ENCODE results near the gene KLHL33.
"Not testable (repeated sequence)": the region's sequence is repeated elsewhere in the genome, so short reads cannot be mapped to it uniquely, and the experiment has no call there.

KLHL33 gene

GRCh38 chr14:20458031-20458789 lies 22.2 kb upstream of the KLHL33 start:
- no peak for DNase-seq (ENCODE audit: low read depth)
- TF ChIP-seq CTCF (IDR thresholded peaks at IDR 0.05; ENCODE audit: control insufficient read depth, extremely low read depth, insufficient read depth), result no peak
- no peak overlapping the region for H3K4me3 ChIP-seq (ENCODE audit: low read depth, low read length)

- no peak overlapping the region for H3K4me3 ChIP-seq (ENCODE audit: low read depth, low read length)
- no peak for DNase-seq (ENCODE audit: low read depth)
- TF ChIP-seq CTCF (IDR thresholded peaks at IDR 0.05; ENCODE audit: control insufficient read depth, extremely low read depth, insufficient read depth), result no peak
These were observed 21.0 kb upstream of the KLHL33 start for GRCh38 chr14:20456971-20457370.

GRCh38 chr14:20455355-20456300 lies 19.7 kb upstream of the KLHL33 start:
- peak; percentile 80 for DNase-seq (ENCODE audit: low read depth)
- TF ChIP-seq CTCF (IDR thresholded peaks at IDR 0.05; ENCODE audit: control insufficient read depth, extremely low read depth, insufficient read depth), result no peak
- H3K4me3 ChIP-seq (ENCODE audit: low read depth, low read length), result peak overlapping the region; percentile 96

- TF ChIP-seq CTCF (IDR thresholded peaks at IDR 0.05; ENCODE audit: control insufficient read depth, extremely low read depth, insufficient read depth), result no peak
- H3K4me3 ChIP-seq (ENCODE audit: low read depth, low read length), result peak within 1 kb of the TSS; percentile 96
- DNase-seq (ENCODE audit: low read depth), result peak; percentile 99
These were observed 18.8 kb upstream of the KLHL33 start, which contains the start of the genes APEX1 and OSGEP for GRCh38 chr14:20454516-20455354. Gene APEX1 (plus strand): TSS chr14:20455226. CDS start chr14:20455646, 420 bp downstream. Gene OSGEP (minus strand): TSS chr14:20454812. CDS start chr14:20454683, 129 bp downstream.

GRCh38 chr14:20452831-20453230 lies 16.9 kb upstream of the KLHL33 start:
- H3K4me3 ChIP-seq (ENCODE audit: low read depth, low read length); DNase-seq (ENCODE audit: low read depth): not testable (repeated sequence)

- DNase-seq (ENCODE audit: low read depth), result no peak
- no peak for TF ChIP-seq CTCF (IDR thresholded peaks at IDR 0.05; ENCODE audit: control insufficient read depth, extremely low read depth, insufficient read depth)
- H3K4me3 ChIP-seq (ENCODE audit: low read depth, low read length), result no peak overlapping the region
These were observed 10.9 kb upstream of the KLHL33 start for GRCh38 chr14:20446889-20447288.

GRCh38 chr14:20443650-20444049 lies 7.7 kb upstream of the KLHL33 start:
- not testable (repeated sequence) for DNase-seq (ENCODE audit: low read depth); H3K4me3 ChIP-seq (ENCODE audit: low read depth, low read length)
